Stimulated activated CD4-positive, alpha-beta T cell treated with anti-CD3 and anti-CD28 coated beads, TNF-alpha, amount 100 ng/mL, for 48 hours (primary cell): ENCODE data around the gene MAPK1.
"Not testable (repeated sequence)": the region's sequence is repeated elsewhere in the genome, so short reads cannot be mapped to it uniquely, and the experiment has no call there.

ENCODE experiments used
- DNase-seq, 3 donors: peaks; one replicate each; pipeline ENCODE4 v3.0.0-alpha.2; 2020; ENCODE audit warnings: low read depth in 3 of 3

The MAPK1 gene

DNA sequence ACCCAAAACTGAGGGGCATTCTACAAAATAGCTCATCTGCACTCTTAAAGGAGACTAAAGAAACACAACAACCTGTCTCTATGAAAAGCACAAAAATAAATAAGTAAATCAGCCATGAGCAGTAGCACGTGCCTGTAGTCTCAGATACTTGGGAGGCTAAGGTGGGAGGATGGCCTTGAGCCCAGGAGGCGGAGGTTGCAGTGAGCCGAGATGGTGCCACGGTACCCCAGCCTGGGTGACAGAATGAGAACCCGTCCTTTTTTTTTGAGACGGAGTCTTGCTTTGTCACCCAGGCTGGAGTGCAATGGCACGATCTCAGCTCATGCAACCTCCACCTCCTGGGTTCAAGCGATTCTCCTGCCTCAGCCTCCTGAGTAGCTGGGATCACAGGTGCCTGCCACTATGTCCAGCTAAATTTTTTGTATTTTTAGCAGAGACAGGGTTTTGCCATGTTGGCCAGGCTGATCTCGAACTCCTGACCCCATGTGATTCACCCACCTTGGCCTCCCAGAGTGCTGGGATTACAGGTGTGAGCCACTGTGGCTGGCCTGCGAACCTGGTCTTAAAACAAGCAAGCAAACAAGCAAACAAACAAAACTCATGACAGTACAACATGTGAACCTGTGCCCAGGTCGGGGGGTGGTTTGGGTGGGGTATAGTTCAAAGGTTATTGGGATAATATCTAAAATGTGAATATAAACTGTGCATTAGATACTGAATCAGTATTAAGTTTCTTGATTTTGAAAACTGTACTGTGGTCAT is 76.4 kb downstream of the MAPK1 start:
- DNase-seq = not testable (repeated sequence)

GRCh38 chr22:21790359-21790758 is 77.1 kb downstream of the MAPK1 start:
- DNase-seq = no peak

- DNase-seq = not testable (repeated sequence)
Measured at GRCh38 chr22:21787565-21787964, 79.9 kb downstream of the MAPK1 start.

DNA sequence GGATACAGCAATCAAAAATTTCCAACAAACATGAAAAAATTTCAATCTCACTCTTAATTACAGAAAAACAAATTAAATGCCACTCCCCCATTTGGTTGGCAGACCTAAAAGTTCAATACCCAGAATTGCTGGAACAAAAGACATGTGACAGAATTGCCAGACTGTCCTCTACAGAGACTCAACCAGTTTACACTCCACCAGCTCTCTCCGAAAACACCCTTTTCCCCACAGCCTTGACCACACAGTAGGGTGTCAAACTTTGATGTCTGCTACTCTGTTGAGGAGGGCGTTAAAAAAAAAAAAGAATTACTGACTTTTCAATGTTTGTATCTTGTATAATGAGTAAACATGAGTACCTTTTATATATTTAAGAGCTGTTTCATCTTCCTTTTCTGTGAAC is 87.2 kb downstream of the MAPK1 start:
- no peak for DNase-seq

DNA sequence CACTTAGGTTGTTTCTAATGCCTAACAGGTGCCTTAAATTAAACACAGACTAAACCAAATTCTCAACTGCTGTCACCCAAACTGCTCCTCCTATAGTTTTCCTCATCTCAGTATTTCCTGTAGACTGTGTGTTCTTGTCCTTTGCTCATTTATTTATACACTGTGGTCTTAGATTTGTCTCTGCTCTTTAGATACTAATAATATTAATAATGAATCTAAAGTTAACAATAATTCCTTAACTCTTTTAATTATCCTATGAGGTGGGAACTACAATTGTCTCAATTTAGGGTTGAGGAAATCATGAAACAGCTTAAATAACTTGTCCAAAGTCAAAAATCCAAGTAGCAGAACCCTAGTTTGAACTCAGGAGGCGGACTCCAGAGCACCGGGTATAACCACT is 88.0 kb downstream of the MAPK1 start:
- no peak for DNase-seq

GRCh38 chr22:21778705-21779363 is 88.6 kb downstream of the MAPK1 start:
- no peak for DNase-seq

DNA sequence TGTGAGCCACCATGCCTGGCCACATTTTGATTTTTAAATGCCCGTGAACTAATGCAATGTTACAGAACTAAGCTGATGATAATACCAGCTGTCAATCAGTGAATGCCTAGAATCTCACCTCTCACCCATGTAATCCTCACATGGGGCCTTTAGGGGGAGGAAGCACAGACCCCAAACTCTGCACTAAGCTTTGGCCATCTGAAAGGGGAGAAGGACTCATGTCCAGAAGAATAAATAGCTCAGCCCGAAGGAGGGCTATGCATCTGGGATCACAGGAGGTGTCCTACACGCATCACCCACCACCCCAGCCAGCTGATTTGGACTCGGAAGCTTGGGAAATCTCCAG is 95.8 kb downstream of the MAPK1 start:
- no peak for DNase-seq

- no peak for DNase-seq
Measured at GRCh38 chr22:21768435-21768834, 99.0 kb downstream of the MAPK1 start.

DNA sequence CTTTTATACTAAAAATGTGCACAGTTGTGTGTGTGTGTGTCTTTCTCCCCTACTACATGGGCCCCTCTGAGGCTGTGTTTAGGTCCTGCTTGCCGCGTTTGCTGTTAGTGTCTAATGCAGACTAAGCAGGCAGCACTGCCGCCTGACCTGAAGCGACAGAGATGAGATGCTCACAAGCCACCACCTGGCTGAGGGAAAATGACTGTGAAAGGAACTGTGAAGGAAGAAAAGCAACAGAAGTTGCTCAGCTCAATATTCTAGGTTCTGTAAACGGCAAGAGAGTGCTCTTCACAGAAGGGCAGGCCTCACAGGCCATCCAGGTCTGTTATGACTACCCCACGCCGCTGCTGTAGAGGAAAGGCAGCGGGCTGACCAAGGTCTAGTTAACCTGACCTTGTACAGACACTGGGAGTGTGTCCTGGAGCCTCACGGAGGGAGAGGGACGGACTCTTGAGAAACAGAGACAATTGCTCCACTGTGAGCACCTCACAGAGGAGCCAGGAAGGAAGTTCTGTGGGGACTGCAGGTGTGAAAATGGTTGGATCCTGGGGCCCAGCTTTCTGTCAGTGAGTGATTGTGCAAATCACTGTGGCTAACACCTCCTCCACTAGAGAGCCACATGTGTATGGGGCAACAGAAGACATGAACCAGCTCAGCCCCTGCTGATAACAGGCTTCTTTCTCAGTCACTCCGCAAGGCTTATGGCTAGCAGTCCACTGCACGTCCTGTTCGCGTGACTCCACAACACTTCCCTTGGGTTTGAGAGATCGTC is 100.6 kb downstream of the MAPK1 start:
- DNase-seq = peak; percentile 39 to 54 (median 47)

- DNase-seq = no peak
Measured at GRCh38 chr22:21765909-21766529, 101.4 kb downstream of the MAPK1 start.

- no peak for DNase-seq
Measured at GRCh38 chr22:21764038-21764804, 103.2 kb downstream of the MAPK1 start.

DNA sequence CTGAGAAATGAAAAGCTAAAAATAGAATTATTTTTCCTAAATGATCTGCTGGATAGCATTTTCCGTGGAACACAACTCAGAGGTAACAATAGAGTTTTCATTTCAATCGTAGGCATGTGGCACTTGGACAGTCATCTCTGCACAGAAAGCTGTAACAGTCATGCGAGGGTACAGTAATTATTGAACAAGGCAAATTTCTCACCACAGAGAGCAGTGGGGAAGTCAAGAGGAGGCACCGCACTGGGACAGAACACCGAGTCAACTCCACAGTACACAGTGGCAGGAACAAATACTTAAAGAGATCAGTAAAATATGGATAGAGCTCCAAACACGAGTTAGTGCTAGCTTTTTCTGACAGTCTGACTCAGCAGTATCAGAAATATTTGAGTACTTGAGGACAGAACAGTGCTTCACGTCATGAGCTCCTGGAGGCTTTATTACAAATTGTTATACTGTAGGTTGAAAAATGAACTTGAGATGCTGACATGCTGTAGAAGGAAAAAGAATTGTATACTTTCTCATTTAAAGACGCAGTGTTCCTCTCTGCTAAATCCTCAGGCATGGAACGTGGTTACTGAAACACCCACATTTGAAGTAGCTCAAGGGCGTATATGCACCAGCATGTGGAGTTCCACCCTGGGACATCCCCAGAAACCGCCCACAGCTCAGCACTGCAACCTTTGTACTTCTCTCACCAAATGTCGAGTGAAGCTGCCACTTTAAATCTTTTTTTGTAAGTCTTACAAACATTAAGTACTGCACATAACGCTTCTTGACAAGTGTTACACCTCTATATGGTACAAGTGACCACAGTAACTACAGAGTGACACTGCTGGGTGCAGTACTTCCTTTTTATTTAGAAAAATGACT is 104.5 kb downstream of the MAPK1 start:
- peak; percentile 27 to 48 (median 32) for DNase-seq

- no peak for DNase-seq
Measured at GRCh38 chr22:21761994-21762680, 105.3 kb downstream of the MAPK1 start.

- DNase-seq = no peak
Measured at GRCh38 chr22:21761086-21761485, 106.4 kb downstream of the MAPK1 start.

- DNase-seq = no peak
Measured at GRCh38 chr22:21760640-21761039, 106.8 kb downstream of the MAPK1 start.

GRCh38 chr22:21759646-21760376 is 107.6 kb downstream of the MAPK1 start:
- DNase-seq = no peak

DNA sequence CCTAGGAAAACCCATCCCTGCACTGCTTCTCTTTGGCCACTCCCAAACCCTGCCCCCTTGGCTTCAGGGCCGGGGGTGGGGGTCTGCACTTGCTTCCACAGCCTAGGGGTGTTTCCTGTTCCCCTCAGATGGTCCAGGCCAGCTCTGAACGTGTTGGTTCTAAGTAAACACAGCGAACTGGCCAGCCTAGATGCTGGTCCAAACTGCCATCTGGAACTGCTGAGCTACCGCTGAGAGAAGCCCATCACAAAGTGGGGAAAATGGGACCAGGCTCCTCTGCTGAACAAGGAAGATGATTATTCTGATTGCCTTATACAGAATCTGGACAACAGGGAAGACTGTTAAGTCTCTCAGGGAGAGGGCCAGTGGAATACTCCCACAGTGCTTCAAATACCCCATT is 108.4 kb downstream of the MAPK1 start:
- DNase-seq = no peak

DNA sequence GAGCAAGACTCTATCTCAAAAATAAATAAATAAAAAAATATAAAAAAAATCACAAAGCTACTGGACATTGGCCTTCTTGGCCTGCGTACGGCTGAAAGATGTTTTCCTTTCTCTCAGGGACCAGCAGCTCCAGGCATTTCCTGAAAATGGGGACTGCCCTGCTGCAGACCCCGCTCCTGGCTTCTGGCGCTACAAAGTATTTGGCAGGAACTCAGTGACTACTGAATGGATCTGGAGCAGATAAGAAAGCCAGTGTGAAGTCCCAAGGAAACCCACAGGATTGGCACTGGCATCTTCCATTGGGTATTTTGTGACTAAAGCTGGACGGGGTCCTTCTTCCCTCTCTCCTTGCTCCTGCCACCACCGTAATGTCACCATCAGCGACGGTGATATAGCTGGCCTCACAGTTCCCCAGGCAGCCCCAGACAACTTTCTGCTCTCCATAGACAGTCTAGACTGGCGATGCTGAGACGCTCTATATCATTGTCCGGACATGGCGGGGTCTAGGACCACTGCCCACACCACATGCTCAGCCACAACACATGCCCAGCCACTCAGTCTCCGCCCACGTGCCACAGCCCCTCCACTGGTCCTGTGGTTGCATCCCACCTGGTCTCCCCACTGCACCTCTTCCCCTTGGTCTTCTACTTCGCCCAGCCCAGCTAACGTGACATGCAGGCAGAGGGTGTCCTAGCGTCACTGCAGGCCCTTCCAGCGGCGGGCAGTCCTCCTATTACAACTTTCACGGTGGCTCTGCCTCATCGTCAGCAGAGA is 109.2 kb downstream of the MAPK1 start:
- no peak for DNase-seq
